ENCODE data around the gene LARGE2. TPM values are rescaled to one million over a fixed set of nuclear protein-coding genes. Genes with fewer than 3 reads are reported as not detected.

The LARGE2 gene
- not detected in 2 replicates for total RNA-seq

DNA sequence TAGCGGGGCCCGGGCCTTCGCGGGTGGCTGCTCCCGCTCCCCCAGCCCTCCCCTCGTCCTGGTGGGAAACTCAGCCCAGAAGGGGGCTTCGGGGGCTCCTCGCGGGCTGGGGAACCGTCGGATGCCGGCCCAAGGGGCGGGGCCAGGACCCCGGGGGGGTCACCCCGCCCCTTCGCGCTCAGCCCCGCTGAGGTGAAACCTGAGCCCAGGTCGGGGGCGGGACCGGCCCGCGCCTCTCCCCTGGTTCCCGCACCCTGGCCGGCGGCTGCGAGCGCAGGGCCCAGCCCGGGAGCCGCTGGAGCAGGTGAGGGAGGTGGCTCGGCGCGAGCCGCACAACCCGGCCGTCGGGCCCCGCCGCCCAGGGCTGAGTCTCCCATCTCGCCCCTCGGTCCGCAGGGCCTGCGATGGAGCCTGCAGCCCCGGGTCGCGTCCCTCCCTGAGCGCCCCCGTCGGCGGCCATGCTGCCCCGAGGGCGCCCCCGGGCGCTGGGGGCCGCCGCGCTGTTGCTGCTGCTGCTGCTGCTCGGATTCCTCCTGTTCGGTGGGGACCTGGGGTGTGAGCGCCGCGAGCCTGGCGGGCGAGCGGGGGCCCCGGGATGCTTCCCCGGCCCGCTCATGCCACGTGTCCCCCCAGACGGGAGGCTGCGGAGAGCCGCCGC is at the start of gene LARGE2:
Gene LARGE2, plus strand, starts transcription at position 232 of the 658 bp plus-strand sequence. Its CDS starts 227 bp downstream, at position 459.

DNA sequence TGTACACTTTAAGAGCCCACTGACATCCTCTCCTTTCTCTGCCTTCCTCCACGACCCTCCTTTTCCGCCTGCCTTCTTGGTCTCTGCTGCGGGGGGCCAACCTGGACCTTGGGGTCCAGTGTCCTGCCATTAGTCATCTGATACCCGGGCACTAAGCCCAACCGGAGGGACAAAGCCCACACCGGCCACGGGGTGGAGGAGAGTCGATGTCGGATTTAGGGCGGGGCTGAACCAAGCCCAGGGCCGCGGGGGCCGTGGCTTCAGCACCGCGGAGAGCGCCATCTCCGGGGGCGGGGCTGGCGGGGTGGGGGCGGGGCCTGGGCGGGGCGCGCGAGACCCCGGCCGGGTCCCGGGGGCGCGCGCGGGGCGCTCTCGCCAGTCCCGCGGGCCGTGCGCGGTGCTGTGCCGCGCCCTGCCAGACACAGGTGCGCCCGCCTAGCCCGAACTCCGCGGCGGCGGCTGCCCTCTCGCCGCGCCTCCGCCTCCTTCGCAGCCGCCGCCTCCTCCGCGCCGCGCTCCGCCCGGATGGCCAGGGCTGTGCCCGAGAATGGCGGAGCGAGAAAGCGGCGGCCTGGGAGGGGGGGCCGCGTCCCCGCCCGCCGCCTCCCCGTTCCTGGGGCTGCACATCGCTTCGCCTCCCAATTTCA is 37.1 kb upstream of the LARGE2 start, which contains the start of gene MAPK8IP1:
Gene MAPK8IP1, plus strand, starts transcription at position 378 of the 647 bp plus-strand sequence. Its CDS starts 170 bp downstream, at position 548.

DNA sequence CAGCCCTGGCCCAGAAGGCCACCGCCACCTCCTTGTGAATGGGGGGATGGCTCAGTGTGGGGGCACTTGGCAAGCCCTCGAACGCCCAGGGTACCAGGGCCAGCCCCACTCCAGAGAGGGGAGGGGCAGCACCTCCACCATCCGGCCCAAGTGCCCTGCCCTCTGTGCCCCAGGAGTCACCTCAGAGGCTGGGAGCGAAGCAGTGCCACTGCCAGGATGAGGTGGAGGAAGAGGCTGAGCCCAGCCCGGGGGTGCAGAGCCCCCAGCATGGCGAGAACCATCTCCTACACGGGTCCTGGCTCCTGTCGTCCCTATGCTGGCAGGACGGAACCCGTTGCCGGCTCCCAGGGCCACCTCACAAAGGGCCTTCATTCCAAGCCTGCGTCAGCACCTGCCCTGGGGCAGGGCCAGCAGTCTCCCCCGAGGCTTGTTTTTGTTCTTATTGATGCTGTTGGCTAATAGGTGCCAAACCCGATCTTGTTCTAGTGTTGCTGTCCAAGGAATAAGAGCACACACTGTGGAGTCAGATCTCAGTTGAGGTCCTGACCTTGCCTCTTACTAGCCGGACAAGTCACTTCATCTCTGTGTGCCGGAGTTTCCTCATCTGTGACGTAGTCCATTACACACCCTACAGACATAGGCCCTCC is 15.4 kb upstream of the LARGE2 start, which contains the start of gene FREY1:
Gene FREY1, minus strand, starts transcription at position 307 of the 647 bp plus-strand sequence. Its CDS starts 26 bp downstream, at position 281.

DNA sequence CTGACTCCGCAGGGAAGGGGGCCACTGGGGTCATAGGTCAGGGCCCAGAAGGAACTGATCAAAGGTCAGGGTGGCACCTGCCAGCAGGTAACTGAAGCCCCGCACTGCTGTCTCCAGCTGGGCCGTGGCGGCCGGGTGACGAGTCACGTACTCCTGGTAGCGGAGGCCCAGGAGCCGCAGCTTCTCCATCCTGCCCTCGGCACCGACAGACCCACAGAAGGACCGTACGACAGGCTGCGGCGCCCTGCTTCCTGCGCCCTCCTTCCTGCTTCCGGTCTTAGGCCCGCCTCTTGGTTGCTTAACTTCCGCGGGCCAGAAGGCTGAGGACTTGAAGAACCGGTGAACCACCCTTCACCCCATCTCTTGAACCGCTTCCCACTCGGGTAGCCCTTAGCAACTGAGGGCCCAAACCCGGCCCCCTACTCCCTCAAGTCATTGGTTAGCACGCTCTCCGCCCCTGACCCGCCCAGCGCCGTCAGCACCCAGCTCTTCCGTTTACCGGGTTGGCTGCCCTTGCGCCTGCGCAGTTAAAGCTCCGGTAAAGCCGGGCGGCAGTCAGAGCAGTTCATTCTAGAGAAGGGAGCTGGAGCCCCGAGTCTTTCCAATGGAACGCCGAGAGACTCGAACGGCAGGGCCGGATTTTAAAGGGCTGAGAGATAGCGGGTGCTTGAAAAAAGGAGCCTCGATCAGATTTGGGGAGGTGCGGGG is 4.7 kb upstream of the LARGE2 start, which contains the start of gene PEX16:
Gene PEX16, minus strand, starts transcription at position 255 of the 708 bp plus-strand sequence. Its CDS starts 66 bp downstream, at position 189.

Other genes starting within 250 kb of the LARGE2 start
- 4.4 and 13.8 TPM in 2 replicates for gene SLC35C1, start 117.5 kb upstream of the LARGE2 start, total RNA-seq
- gene CRY2, start 75.2 kb upstream of the LARGE2 start, total RNA-seq = 5.5 and 14.5 TPM in 2 replicates
- gene MAPK8IP1, start 37.0 kb upstream of the LARGE2 start, total RNA-seq = 1.5 and 3.2 TPM in 2 replicates
- 0.44 and 0.49 TPM in 2 replicates for gene FREY1, start 15.4 kb upstream of the LARGE2 start, total RNA-seq
- gene PEX16, start 4.8 kb upstream of the LARGE2 start, total RNA-seq = 22.4 and 30.9 TPM in 2 replicates
- 5.8 and 17.1 TPM in 2 replicates for gene PHF21A, start 198.8 kb downstream of the LARGE2 start, total RNA-seq

Data from bladder microvascular endothelial cell (primary cell).